ENCODE data around the gene FAU. TPM values are rescaled to one million over a fixed set of nuclear protein-coding genes. Genes with fewer than 3 reads are reported as not detected.

FAU gene
- total and polyA plus RNA-seq, 2 of the 13 experiments (the other 11 are each of a cell fraction or from before 2014, with no cell fraction given): 374 to 869 TPM

DNA sequence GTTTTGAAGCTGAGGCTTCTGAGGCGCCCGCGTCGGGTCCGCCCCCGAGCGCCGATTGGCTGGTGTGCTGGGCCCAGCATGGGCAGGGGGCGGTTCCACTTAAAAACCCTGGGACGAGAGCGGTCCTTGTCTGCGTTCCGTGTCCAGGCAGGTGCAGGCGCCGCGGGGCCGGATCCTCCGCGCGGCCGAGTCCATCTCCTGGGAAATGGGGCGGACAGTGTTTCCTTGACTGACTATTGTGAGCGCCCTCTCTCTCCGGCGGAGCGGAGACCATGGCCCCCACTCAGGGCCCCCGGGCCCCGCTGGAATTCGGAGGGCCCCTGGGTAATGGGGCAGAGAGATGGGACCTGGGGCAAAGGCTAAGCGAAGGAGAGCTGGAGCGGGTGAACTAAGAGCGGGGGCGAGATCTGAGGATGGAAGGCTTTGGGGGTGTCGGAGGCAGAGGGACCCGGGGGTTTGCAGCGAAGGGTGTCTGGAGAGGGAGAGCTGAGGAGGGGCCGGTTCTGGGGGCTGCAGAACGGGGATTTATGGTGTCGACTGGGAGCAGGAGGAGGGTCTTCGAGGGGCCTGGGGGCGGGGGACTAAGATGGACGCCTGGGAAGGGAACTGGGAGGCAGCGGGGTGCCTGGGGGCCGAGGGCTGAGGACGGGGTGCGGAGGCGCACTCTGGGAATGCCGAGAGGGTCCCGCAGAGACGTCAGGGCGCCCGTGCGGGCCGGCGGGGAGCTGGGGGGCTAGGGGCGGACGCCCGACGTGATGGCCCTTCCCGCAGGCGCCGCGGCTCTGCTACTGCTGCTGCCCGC lies 10.0 kb downstream of the FAU start, which contains the start of gene TM7SF2 (continued):
- TF ChIP-seq KLF6 (CRISPR knock-in tag; IDR thresholded peaks at IDR 0.05): 0 out of 2 replicates have a peak, but pooled peaks have one; percentile 41
- no peak for TF ChIP-seq FOXK2 (IDR thresholded peaks at IDR 0.05)
- peak; percentile 81 for TF ChIP-seq ZNF749 (CRISPR knock-in tag; IDR thresholded peaks at IDR 0.05; ENCODE audit: borderline replicate concordance)
- no peak for TF ChIP-seq ZNF577 (CRISPR knock-in tag; IDR thresholded peaks at IDR 0.05; ENCODE audit: borderline replicate concordance, low read depth)
- TF ChIP-seq NR1H2 (CRISPR knock-in tag; IDR thresholded peaks at IDR 0.05; ENCODE audit: borderline replicate concordance, low read depth): no peak
- TF ChIP-seq HNRNPUL1 (IDR thresholded peaks at IDR 0.05; ENCODE audit: low read depth, low read length): no peak
- TF ChIP-seq CREB1 (IDR thresholded peaks at IDR 0.05): peak; percentile 59; the same call in 1 of the 2 replicates
- TF ChIP-seq CREB1 (CRISPR knock-in tag; IDR thresholded peaks at IDR 0.05): peak; percentile 70
- no peak for TF ChIP-seq MAFK (conservative IDR thresholded peaks at IDR 0.05 in 1 of 2, IDR thresholded peaks at IDR 0.05 in 1 of 2; ENCODE audit: low read length in 2 of 2)
- TF ChIP-seq ZNF10 (CRISPR knock-in tag; IDR thresholded peaks at IDR 0.05; ENCODE audit: borderline replicate concordance, low read depth): no peak
- peak; percentile 86 for TF ChIP-seq NFYC (CRISPR knock-in tag; IDR thresholded peaks at IDR 0.05)
- peak; percentile 66; the same call in 1 of the 2 replicates for TF ChIP-seq ZFX (CRISPR knock-in tag; IDR thresholded peaks at IDR 0.05; ENCODE audit: low read depth)
- TF ChIP-seq SRF (IDR thresholded peaks at IDR 0.05; ENCODE audit: low read depth, low read length): peak; percentile 6; the same call in 1 of the 2 replicates
- peak; percentile 7; the same call in 1 of the 2 replicates for TF ChIP-seq ZMYM2 (CRISPR knock-in tag; IDR thresholded peaks at IDR 0.05)
- TF ChIP-seq POGZ (CRISPR knock-in tag; IDR thresholded peaks at IDR 0.05): 0 out of 2 replicates have a peak, but pooled peaks have one; percentile 43
- TF ChIP-seq SMC3 (IDR thresholded peaks at IDR 0.05; ENCODE audit: low read length): no peak
- 0 out of 2 replicates have a peak, but pooled peaks have one; percentile 73 for TF ChIP-seq ATF7-NPFF (CRISPR knock-in tag; IDR thresholded peaks at IDR 0.05; ENCODE audit: low read depth)
- 0 out of 2 replicates have a peak, but pooled peaks have one; percentile 83 for TF ChIP-seq ZBTB26 (CRISPR knock-in tag; IDR thresholded peaks at IDR 0.05; ENCODE audit: borderline replicate concordance)
- TF ChIP-seq HOXD1 (CRISPR knock-in tag; IDR thresholded peaks at IDR 0.05): peak; percentile 58; the same call in 1 of the 2 replicates
- TF ChIP-seq TGIF2 (CRISPR knock-in tag; IDR thresholded peaks at IDR 0.05): peak; percentile 65; the same call in 1 of the 2 replicates
- TF ChIP-seq ZNF883 (CRISPR knock-in tag; IDR thresholded peaks at IDR 0.05; ENCODE audit: not compliant biosample characterization): no peak
- no peak for TF ChIP-seq ZNF569 (CRISPR knock-in tag; IDR thresholded peaks at IDR 0.05; ENCODE audit: borderline replicate concordance)
- TF ChIP-seq, protein P1, sequence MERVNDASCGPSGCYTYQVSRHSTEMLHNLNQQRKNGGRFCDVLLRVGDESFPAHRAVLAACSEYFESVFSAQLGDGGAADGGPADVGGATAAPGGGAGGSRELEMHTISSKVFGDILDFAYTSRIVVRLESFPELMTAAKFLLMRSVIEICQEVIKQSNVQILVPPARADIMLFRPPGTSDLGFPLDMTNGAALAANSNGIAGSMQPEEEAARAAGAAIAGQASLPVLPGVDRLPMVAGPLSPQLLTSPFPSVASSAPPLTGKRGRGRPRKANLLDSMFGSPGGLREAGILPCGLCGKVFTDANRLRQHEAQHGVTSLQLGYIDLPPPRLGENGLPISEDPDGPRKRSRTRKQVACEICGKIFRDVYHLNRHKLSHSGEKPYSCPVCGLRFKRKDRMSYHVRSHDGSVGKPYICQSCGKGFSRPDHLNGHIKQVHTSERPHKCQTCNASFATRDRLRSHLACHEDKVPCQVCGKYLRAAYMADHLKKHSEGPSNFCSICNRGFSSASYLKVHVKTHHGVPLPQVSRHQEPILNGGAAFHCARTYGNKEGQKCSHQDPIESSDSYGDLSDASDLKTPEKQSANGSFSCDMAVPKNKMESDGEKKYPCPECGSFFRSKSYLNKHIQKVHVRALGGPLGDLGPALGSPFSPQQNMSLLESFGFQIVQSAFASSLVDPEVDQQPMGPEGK (CRISPR knock-in tag; IDR thresholded peaks at IDR 0.05): peak; percentile 22; the same call in 1 of the 2 replicates
- TF ChIP-seq, protein P2, sequence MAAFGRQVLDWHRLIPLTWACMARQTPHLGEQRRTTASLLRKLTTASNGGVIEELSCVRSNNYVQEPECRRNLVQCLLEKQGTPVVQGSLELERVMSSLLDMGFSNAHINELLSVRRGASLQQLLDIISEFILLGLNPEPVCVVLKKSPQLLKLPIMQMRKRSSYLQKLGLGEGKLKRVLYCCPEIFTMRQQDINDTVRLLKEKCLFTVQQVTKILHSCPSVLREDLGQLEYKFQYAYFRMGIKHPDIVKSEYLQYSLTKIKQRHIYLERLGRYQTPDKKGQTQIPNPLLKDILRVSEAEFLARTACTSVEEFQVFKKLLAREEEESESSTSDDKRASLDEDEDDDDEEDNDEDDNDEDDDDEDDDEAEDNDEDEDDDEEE (CRISPR knock-in tag; IDR thresholded peaks at IDR 0.05): no peak
- TF ChIP-seq ZNF788 (CRISPR knock-in tag; IDR thresholded peaks at IDR 0.05; ENCODE audit: borderline replicate concordance): 0 out of 2 replicates have a peak, but pooled peaks have one; percentile 4
- 0 out of 2 replicates have a peak, but pooled peaks have one; percentile 6 for TF ChIP-seq ZNF224 (CRISPR knock-in tag; IDR thresholded peaks at IDR 0.05)
- no peak for TF ChIP-seq CC2D1A (CRISPR knock-in tag; IDR thresholded peaks at IDR 0.05)

All from HepG2 (cell line).